Measurements from ENCODE around the gene FPR1. TPM values are rescaled to one million over a fixed set of nuclear protein-coding genes. Genes with fewer than 3 reads are reported as not detected.

FPR1 gene
- total RNA-seq, 1 donor from 2014 or later, result not detected

- no peak for DNase-seq (ENCODE audit: low read depth)
- TF ChIP-seq CTCF (IDR thresholded peaks at IDR 0.05; ENCODE audit: insufficient read depth, low read length, poor library complexity, severe bottlenecking), result no peak
- peaks cover 7% of the 10 kb centered on the region for H3K36me3 ChIP-seq (ENCODE audit: control insufficient read depth, insufficient read depth, low read length)
- no peak overlapping the region for H3K4me3 ChIP-seq (ENCODE audit: low read depth, low read length)
- H3K27me3 ChIP-seq (ENCODE audit: control insufficient read depth, insufficient read depth, low read length), result no peaks in the 10 kb centered on the region
These were observed 50.1 kb downstream of the FPR1 start for GRCh38 chr19:51701468-51702100.

GRCh38 chr19:51699170-51699569 lies 52.5 kb downstream of the FPR1 start:
- no peak for DNase-seq (ENCODE audit: low read depth)
- TF ChIP-seq CTCF (IDR thresholded peaks at IDR 0.05; ENCODE audit: insufficient read depth, low read length, poor library complexity, severe bottlenecking), result no peak
- Histone ChIP-seq H3K4me3 (ENCODE audit: low read depth, low read length) (no peak overlapping the region), H3K36me3 (ENCODE audit: control insufficient read depth, insufficient read depth, low read length) (peaks cover 6% of the 10 kb centered on the region), H3K27me3 (ENCODE audit: control insufficient read depth, insufficient read depth, low read length) (no peaks in the 10 kb centered on the region)

- Histone ChIP-seq H3K27me3 (ENCODE audit: control insufficient read depth, insufficient read depth, low read length) (no peaks in the 10 kb centered on the region), H3K36me3 (ENCODE audit: control insufficient read depth, insufficient read depth, low read length) (peaks cover 6% of the 10 kb centered on the region), H3K4me3 (ENCODE audit: low read depth, low read length) (no peak overlapping the region)
- no peak for TF ChIP-seq CTCF (IDR thresholded peaks at IDR 0.05; ENCODE audit: insufficient read depth, low read length, poor library complexity, severe bottlenecking)
- DNase-seq (ENCODE audit: low read depth), result no peak
These were observed 53.4 kb downstream of the FPR1 start for GRCh38 chr19:51698296-51698695.

GRCh38 chr19:51697169-51697776 lies 54.4 kb downstream of the FPR1 start:
- H3K27me3 ChIP-seq (ENCODE audit: control insufficient read depth, insufficient read depth, low read length), result no peaks in the 10 kb centered on the region
- no peak for DNase-seq (ENCODE audit: low read depth)

GRCh38 chr19:51696606-51697005 lies 55.1 kb downstream of the FPR1 start:
- no peak for TF ChIP-seq CTCF (IDR thresholded peaks at IDR 0.05; ENCODE audit: insufficient read depth, low read length, poor library complexity, severe bottlenecking)
- Histone ChIP-seq H3K36me3 (ENCODE audit: control insufficient read depth, insufficient read depth, low read length) (peaks cover 6% of the 10 kb centered on the region), H3K27me3 (ENCODE audit: control insufficient read depth, insufficient read depth, low read length) (no peaks in the 10 kb centered on the region)

More at GRCh38 chr19:51697169-51697776, 54.4 kb downstream of the FPR1 start:
- H3K4me3 ChIP-seq (ENCODE audit: low read depth, low read length), result no peak overlapping the region
- no peak for TF ChIP-seq CTCF (IDR thresholded peaks at IDR 0.05; ENCODE audit: insufficient read depth, low read length, poor library complexity, severe bottlenecking)
- H3K36me3 ChIP-seq (ENCODE audit: control insufficient read depth, insufficient read depth, low read length), result peaks cover 6% of the 10 kb centered on the region

More at GRCh38 chr19:51696606-51697005, 55.1 kb downstream of the FPR1 start:
- DNase-seq (ENCODE audit: low read depth), result no peak
- H3K4me3 ChIP-seq (ENCODE audit: low read depth, low read length), result no peak overlapping the region

Other genes with a start within 250 kb of the FPR1 start
- not detected in 2 replicates for gene SIGLEC6, start 220.2 kb downstream of the FPR1 start, total RNA-seq
- gene ZNF175, start 180.6 kb downstream of the FPR1 start, total RNA-seq, result 4.9 and 5.0 TPM in 2 replicates
- not detected in 2 replicates for gene SIGLEC5, start 121.5 kb downstream of the FPR1 start, total RNA-seq
- not detected in 2 replicates for gene SIGLEC14, start 105.1 kb downstream of the FPR1 start, total RNA-seq
- gene SPACA6, start 58.5 kb downstream of the FPR1 start, total RNA-seq, result 7.8 and 12.6 TPM in 2 replicates
- gene HAS1, start 27.9 kb downstream of the FPR1 start, total RNA-seq, result not detected in 2 replicates
- gene FPR2, start 9.3 kb upstream of the FPR1 start, total RNA-seq, result not detected in 2 replicates
- not detected in 2 replicates for gene FPR3, start 43.3 kb upstream of the FPR1 start, total RNA-seq
- gene ZNF577, start 136.1 kb upstream of the FPR1 start, total RNA-seq, result 4.0 and 10.2 TPM in 2 replicates
- gene ZNF649, start 153.1 kb upstream of the FPR1 start, total RNA-seq, result 10.3 and 10.6 TPM in 2 replicates
- gene ZNF613, start 175.6 kb upstream of the FPR1 start, total RNA-seq, result 3.4 and 5.8 TPM in 2 replicates
- gene ZNF350, start 235.0 kb upstream of the FPR1 start, total RNA-seq, result 6.6 and 10.4 TPM in 2 replicates